ENCODE results near the gene C1orf198.

DNA sequence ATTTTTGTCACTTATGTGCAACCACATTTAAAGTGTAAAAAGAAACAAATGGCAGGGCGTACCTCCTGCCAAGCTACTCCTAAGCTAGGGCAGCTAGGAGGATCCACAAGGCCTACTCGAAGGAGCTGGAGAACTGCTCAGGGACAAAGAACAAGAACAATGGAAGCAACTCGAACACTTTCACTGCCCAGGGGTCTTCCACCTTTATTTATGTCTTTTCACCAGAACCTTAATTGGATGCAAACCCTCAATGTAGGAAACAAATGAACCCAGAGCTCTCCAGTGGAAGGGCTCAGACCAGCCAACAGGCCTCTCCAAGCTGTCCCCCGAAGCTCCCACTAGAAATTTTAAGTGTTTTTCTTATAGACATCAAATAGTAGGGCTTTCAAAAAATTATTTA lies 39.9 kb downstream of the C1orf198 start:
- TF ChIP-seq, protein P1, sequence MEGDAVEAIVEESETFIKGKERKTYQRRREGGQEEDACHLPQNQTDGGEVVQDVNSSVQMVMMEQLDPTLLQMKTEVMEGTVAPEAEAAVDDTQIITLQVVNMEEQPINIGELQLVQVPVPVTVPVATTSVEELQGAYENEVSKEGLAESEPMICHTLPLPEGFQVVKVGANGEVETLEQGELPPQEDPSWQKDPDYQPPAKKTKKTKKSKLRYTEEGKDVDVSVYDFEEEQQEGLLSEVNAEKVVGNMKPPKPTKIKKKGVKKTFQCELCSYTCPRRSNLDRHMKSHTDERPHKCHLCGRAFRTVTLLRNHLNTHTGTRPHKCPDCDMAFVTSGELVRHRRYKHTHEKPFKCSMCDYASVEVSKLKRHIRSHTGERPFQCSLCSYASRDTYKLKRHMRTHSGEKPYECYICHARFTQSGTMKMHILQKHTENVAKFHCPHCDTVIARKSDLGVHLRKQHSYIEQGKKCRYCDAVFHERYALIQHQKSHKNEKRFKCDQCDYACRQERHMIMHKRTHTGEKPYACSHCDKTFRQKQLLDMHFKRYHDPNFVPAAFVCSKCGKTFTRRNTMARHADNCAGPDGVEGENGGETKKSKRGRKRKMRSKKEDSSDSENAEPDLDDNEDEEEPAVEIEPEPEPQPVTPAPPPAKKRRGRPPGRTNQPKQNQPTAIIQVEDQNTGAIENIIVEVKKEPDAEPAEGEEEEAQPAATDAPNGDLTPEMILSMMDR (optimal IDR thresholded peaks at IDR 0.05 in 1 of 3, IDR thresholded peaks at IDR 0.05 in 1 of 3, conservative IDR thresholded peaks at IDR 0.05 in 1 of 3; ENCODE audit: extremely low read depth in 1 of 3, insufficient read depth in 2 of 3, low read length in 3 of 3) = no peak
- no peak for TF ChIP-seq EZH2 (IDR thresholded peaks at IDR 0.05; ENCODE audit: low read length)

Data from keratinocyte (primary cell).